ENCODE measurements around the gene GNPTG.
A peak's percentile ranks its signal among the peaks of the same experiment; 100 is the strongest.

DNA sequence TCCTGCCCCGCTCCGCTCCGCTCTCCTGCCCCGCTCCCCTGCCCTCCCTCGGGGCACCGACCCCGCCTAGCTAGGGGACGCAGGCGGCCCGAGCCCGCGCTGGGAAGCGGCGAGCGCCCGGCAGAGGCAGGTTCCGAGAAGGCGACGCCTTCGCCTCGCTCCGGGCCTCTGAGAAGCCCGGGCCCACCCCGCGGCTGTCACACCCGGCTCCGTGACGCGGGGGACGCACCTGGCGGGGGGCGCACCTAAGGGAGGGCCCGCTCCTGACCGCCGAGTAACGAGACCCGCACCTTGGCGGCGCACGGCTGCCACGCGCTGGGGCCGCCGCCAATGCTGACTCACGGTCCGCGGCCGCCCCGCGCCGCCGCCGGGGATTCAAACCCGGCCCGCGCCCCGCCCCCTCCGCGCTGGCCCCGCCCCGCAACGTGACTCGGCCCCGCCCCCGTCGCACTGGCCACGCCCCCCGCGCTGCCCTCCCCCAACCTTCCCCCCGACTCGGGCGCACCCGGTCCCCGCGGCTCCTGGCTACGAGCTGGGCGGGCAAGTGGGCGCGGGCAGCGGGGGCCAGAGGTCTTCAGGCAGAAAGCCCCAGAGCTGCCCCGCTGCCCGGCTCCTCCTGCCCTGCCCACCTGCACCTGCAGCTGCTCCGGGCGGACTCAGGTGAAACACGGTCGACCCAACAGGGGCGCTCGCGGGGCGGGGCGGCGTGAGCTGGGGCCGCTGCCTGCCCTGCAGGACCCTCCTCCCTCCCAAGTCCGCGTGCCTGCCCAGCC is 27.8 kb downstream of the GNPTG start:
- TF ChIP-seq, protein P1, sequence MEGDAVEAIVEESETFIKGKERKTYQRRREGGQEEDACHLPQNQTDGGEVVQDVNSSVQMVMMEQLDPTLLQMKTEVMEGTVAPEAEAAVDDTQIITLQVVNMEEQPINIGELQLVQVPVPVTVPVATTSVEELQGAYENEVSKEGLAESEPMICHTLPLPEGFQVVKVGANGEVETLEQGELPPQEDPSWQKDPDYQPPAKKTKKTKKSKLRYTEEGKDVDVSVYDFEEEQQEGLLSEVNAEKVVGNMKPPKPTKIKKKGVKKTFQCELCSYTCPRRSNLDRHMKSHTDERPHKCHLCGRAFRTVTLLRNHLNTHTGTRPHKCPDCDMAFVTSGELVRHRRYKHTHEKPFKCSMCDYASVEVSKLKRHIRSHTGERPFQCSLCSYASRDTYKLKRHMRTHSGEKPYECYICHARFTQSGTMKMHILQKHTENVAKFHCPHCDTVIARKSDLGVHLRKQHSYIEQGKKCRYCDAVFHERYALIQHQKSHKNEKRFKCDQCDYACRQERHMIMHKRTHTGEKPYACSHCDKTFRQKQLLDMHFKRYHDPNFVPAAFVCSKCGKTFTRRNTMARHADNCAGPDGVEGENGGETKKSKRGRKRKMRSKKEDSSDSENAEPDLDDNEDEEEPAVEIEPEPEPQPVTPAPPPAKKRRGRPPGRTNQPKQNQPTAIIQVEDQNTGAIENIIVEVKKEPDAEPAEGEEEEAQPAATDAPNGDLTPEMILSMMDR (conservative IDR thresholded peaks at IDR 0.05; ENCODE audit: low read depth, low read length), result peak; percentile 21; the same call in 1 of the 2 replicates
- no peak for TF ChIP-seq EZH2 (IDR thresholded peaks at IDR 0.05; ENCODE audit: borderline replicate concordance, low read depth, low read length, poor library complexity, severe bottlenecking)
